Posterior vena cava (tissue), 2 donors: ENCODE data around the gene PHRF1. TPM values are rescaled to one million over a fixed set of nuclear protein-coding genes. Genes with fewer than 3 reads are reported as not detected.
A peak's percentile ranks its signal among the peaks of the same experiment; 100 is the strongest.
"Not testable (repeated sequence)": the region's sequence is repeated elsewhere in the genome, so short reads cannot be mapped to it uniquely, and the experiment has no call there.

Experiments
- DNase-seq: peaks from one replicate; pipeline ENCODE4 v3.0.0-alpha.2; 2020; ENCODE audit warnings: low spot score
- intact Hi-C, 2 donors: fragments of 100-400 bp; cut with DNase I; formaldehyde crosslinking; loops; one replicate each; pipeline versions ENCODE4 v1.14.1 to v1.14.2; 2022 to 2023
- total RNA-seq, 2 donors: library from RNA; stranded (reverse); fragmentation: NEBNext Ultra II Directional; extraction: Animal tissue kit (Norgen Biotek cat#: 25700); gene quantifications; one replicate each; pipeline ENCODE4 v1.2.1, GENCODE V29; 2021
- donor health status: DM: yes; HTN: yes; CAD: no.
- donor health status: DM: yes; HTN: yes; CAD: no.

Gene PHRF1
- total RNA-seq, 2 donors from 2014 or later = 18.3 to 20.8 TPM

GRCh38 chr11:567629-568292 lies 8.5 kb upstream of the PHRF1 start:
- no peak for DNase-seq
- intact Hi-C loops = no loop called here

- DNase-seq = peak; percentile 97
- intact Hi-C loops = no loop called here
These were observed 7.7 kb upstream of the PHRF1 start for GRCh38 chr11:568306-569157.

GRCh38 chr11:569158-569885 lies 6.9 kb upstream of the PHRF1 start:
- no peak for DNase-seq
- intact Hi-C loops = no loop called here

GRCh38 chr11:571802-572185 lies 4.5 kb upstream of the PHRF1 start:
- intact Hi-C loops = no loop called here
- DNase-seq = no peak

- no peak for DNase-seq
- intact Hi-C loops = no loop called here
These were observed 3.0 kb upstream of the PHRF1 start for GRCh38 chr11:573146-573759.

- intact Hi-C loops, DNase-seq: not testable (repeated sequence)
These were observed 2.2 kb upstream of the PHRF1 start for GRCh38 chr11:574031-574570.

GRCh38 chr11:574632-575312 lies 1.5 kb upstream of the PHRF1 start:
- DNase-seq = no peak
- intact Hi-C loops = no loop called here

- DNase-seq = no peak
- intact Hi-C loops = no loop called here
These were observed 816 bp upstream of the PHRF1 start for GRCh38 chr11:575313-575995.

GRCh38 chr11:576811-577610 lies 741 bp downstream of the PHRF1 start:
- DNase-seq = no peak
- intact Hi-C loops = no loop called here

GRCh38 chr11:577611-577894 lies 1.3 kb downstream of the PHRF1 start:
- intact Hi-C loops = no loop called here
- no peak for DNase-seq

GRCh38 chr11:578276-579035 lies 2.2 kb downstream of the PHRF1 start:
- intact Hi-C loops = no loop called here
- no peak for DNase-seq

GRCh38 chr11:579830-580601 lies 3.7 kb downstream of the PHRF1 start:
- intact Hi-C loops = no loop called here
- no peak for DNase-seq

GRCh38 chr11:581342-581741 lies 5.1 kb downstream of the PHRF1 start:
- no peak for DNase-seq
- intact Hi-C loops = no loop called here

- intact Hi-C loops = no loop called here
- DNase-seq = no peak
These were observed 5.5 kb downstream of the PHRF1 start for GRCh38 chr11:581752-582151.

GRCh38 chr11:584287-584686 lies 8.0 kb downstream of the PHRF1 start:
- intact Hi-C loops = no loop called here
- DNase-seq = no peak
